SK-N-SH (cell line): ENCODE data around the gene GK. TPM values are rescaled to one million over a fixed set of nuclear protein-coding genes. Genes with fewer than 3 reads are reported as not detected.
"Not testable (repeated sequence)": the region's sequence is repeated elsewhere in the genome, so short reads cannot be mapped to it uniquely, and the experiment has no call there.

Source experiments
- CTCF ChIA-PET: fragments of 300-600, 350-600 bp; formaldehyde crosslinking; extraction: SDS; loops from one replicate; lab custom pipeline; 2021; lab: Yijun Ruan, JAX
- POLR2A ChIA-PET: fragments of 350-600 bp; sonication (Branson Sonifier 250); formaldehyde crosslinking; extraction: SDS; loops from one replicate; lab custom pipeline; 2020; ENCODE audit warnings: antibody characterized with exemption, inconsistent platforms; lab: Yijun Ruan, JAX
- DNase-seq: peaks from one replicate; pipeline ENCODE4 v3.0.0; 2012
- H2AFZ ChIP-seq: fragments of 200-600 bp; sonication (generic); 2 replicates; pipeline ENCODE4 v1.8.1; 2016; ENCODE audit warnings: antibody characterized with exemption, mild to moderate bottlenecking, low read depth
- H3F3A ChIP-seq: fragments of 200-600 bp; sonication (generic); replicated peaks from 2 replicates; pipeline ENCODE3; 2016; ENCODE audit warnings: antibody characterized with exemption, mild to moderate bottlenecking; ENCODE audit not compliant: insufficient read depth
- H3K27ac ChIP-seq, 2 experiments: fragments of 200-500 bp in 1 of 2; fragments of 200-600 bp in 1 of 2; sonication (Bioruptor generic) in 1 of 2; sonication (generic), shearing (Covaris generic) in 1 of 2; 2 replicates each; pipeline versions ENCODE4 v1.5.1 to v1.6.1; 2014 to 2016; ENCODE audit warnings: low read depth in 2 of 2, inconsistent platforms in 1 of 2, low read length in 1 of 2, mild to moderate bottlenecking in 1 of 2, mixed read lengths in 1 of 2
- H3K27me3 ChIP-seq: fragments of 200-600 bp; sonication (generic), shearing (Covaris generic); 2 replicates; pipeline ENCODE4 v1.6.1; 2016; ENCODE audit warnings: mixed run types; ENCODE audit not compliant: insufficient read depth
- H3K36me3 ChIP-seq, 2 experiments: fragments of 200-500 bp in 1 of 2; fragments of 200-600 bp in 1 of 2; sonication (Bioruptor generic) in 1 of 2; sonication (generic) in 1 of 2; replicated peaks in 1 of 2; 2 replicates each; pipeline versions ENCODE3 to v1.5.1; 2014 to 2016; ENCODE audit warnings: low read length in 1 of 2, mild to moderate bottlenecking in 1 of 2; ENCODE audit not compliant: insufficient read depth in 2 of 2, control insufficient read depth in 1 of 2
- H3K4me1 ChIP-seq, 2 experiments: fragments of 200-500 bp in 1 of 2; fragments of 200-600 bp in 1 of 2; sonication (Bioruptor generic) in 1 of 2; sonication (generic), shearing (Covaris generic) in 1 of 2; 2 replicates each; pipeline versions ENCODE4 v1.5.1 to v1.6.1; 2014 to 2016; ENCODE audit warnings: low read depth in 1 of 2, low read length in 1 of 2, mixed run types in 1 of 2; ENCODE audit not compliant: insufficient read depth in 2 of 2, control insufficient read depth in 1 of 2
- H3K4me2 ChIP-seq: fragments of 200-600 bp; sonication (generic), shearing (Covaris generic); 2 replicates; pipeline ENCODE4 v1.6.1; 2017; ENCODE audit warnings: mixed run types
- H3K4me3 ChIP-seq, 2 experiments: fragments of 200-500 bp in 1 of 2; fragments of 200-600 bp in 1 of 2; sonication (Bioruptor generic) in 1 of 2; sonication (generic), shearing (Covaris generic) in 1 of 2; 2 replicates each; pipeline versions ENCODE4 v1.5.1 to v1.8.1; 2014 to 2016; ENCODE audit warnings: low read depth in 2 of 2, inconsistent platforms in 1 of 2, low read length in 1 of 2, mild to moderate bottlenecking in 1 of 2, mixed read lengths in 1 of 2, moderate library complexity in 1 of 2
- H3K79me2 ChIP-seq: fragments of 200-600 bp; sonication (generic); 2 replicates; pipeline ENCODE4 v1.8.1; 2017; ENCODE audit warnings: mild to moderate bottlenecking; ENCODE audit not compliant: insufficient read depth
- H3K9ac ChIP-seq: fragments of 200-600 bp; sonication (generic); 2 replicates; pipeline ENCODE4 v1.6.1; 2017; ENCODE audit warnings: mixed run types
- H3K9me2 ChIP-seq: fragments of 200-600 bp; sonication (generic); 2 replicates; pipeline ENCODE4 v1.6.1; 2017; ENCODE audit warnings: mixed run types
- H3K9me3 ChIP-seq: fragments of 200-600 bp; sonication (generic); 2 replicates; pipeline ENCODE4 v1.6.1; 2017; ENCODE audit warnings: mixed run types, mild to moderate bottlenecking, moderate library complexity
- H4K20me1 ChIP-seq: fragments of 200-600 bp; sonication (generic); 2 replicates; pipeline ENCODE4 v1.6.1; 2017; ENCODE audit warnings: mild to moderate bottlenecking, mixed run types; ENCODE audit not compliant: insufficient read depth
- ELF1 ChIP-seq: IDR thresholded peaks from 2 replicates; pipeline ENCODE4 v1.4.0; 2012
- EP300 ChIP-seq, 2 experiments: IDR thresholded peaks; 2 replicates each; pipeline versions ENCODE4 v1.4.0 to v1.6.1; 2012; ENCODE audit warnings: borderline replicate concordance in 1 of 2, low read depth in 1 of 2, low read length in 1 of 2
- FOXM1 ChIP-seq: IDR thresholded peaks from 2 replicates; pipeline ENCODE4 v1.4.0; 2012; ENCODE audit warnings: low read depth, mild to moderate bottlenecking
- GABPA ChIP-seq: IDR thresholded peaks from 2 replicates; pipeline ENCODE4 v1.4.0; 2012; ENCODE audit warnings: low read depth, mild to moderate bottlenecking
- IRF3 ChIP-seq: fragments of 150-350 bp; IDR thresholded peaks from 2 replicates; pipeline ENCODE4 v1.6.1; 2016; ENCODE audit warnings: mild to moderate bottlenecking, low read depth, low read length
- JUND ChIP-seq: IDR thresholded peaks from 2 replicates; pipeline ENCODE4 v1.4.0; 2012
- MAX ChIP-seq: IDR thresholded peaks from 2 replicates; pipeline ENCODE4 v1.4.0; 2012; ENCODE audit warnings: low read depth
- MXI1 ChIP-seq: IDR thresholded peaks from 2 replicates; pipeline ENCODE4 v1.6.1; 2012; ENCODE audit warnings: mild to moderate bottlenecking, low read depth, low read length, improper control_type of control experiment
- NRF1 ChIP-seq: IDR thresholded peaks from 2 replicates; pipeline ENCODE4 v1.6.1; 2012; ENCODE audit warnings: low read depth, mild to moderate bottlenecking, low read length
- POLR2AphosphoS5 ChIP-seq: IDR thresholded peaks from 2 replicates; pipeline ENCODE4 v1.6.1; 2012; ENCODE audit warnings: low read depth, low read length
- RCOR1 ChIP-seq: fragments of 150-350 bp; IDR thresholded peaks from 2 replicates; pipeline ENCODE4 v1.6.1; 2017; ENCODE audit warnings: antibody characterized with exemption, low read length
- RFX5 ChIP-seq: IDR thresholded peaks from 2 replicates; pipeline ENCODE4 v1.6.1; 2012; ENCODE audit warnings: mild to moderate bottlenecking, improper control_type of control experiment, low read length
- RXRA ChIP-seq: IDR thresholded peaks from 2 replicates; pipeline ENCODE4 v1.4.0; 2012; ENCODE audit warnings: low read depth, mild to moderate bottlenecking, borderline replicate concordance
- SIN3A ChIP-seq: IDR thresholded peaks from 2 replicates; pipeline ENCODE4 v1.6.1; 2012; ENCODE audit warnings: low read depth, mild to moderate bottlenecking, low read length, moderate library complexity, borderline replicate concordance
- TAF1 ChIP-seq: IDR thresholded peaks from 2 replicates; pipeline ENCODE4 v1.6.1; 2012; ENCODE audit warnings: low read depth, mild to moderate bottlenecking, low read length, moderate library complexity, borderline replicate concordance
- TCF12 ChIP-seq: IDR thresholded peaks from 2 replicates; pipeline ENCODE4 v1.4.0; 2012
- TEAD4 ChIP-seq: IDR thresholded peaks from 2 replicates; pipeline ENCODE4 v1.4.0; 2012; ENCODE audit warnings: mild to moderate bottlenecking, borderline replicate concordance; ENCODE audit not compliant: insufficient read depth
- USF2 ChIP-seq: fragments of 150-350 bp; IDR thresholded peaks from 2 replicates; pipeline ENCODE4 v1.6.1; 2017; ENCODE audit warnings: antibody characterized with exemption, low read length, low read depth, borderline replicate concordance
- WGBS: methylation state at CpG from one replicate; pipeline ENCODE4 v1.1.6; 2017; ENCODE audit warnings: low lambda C conversion rate; 5-methylcytosine and 5-hydroxymethylcytosine counted together
- polyA plus RNA-seq, 3 experiments: library from polyadenylated mRNA; depleted of rRNA; stranded (reverse); fragments of >200 nt; gene quantifications; 2 replicates each; pipeline ENCODE4 v1.2.3, GENCODE V29; 2012

Gene GK
- polyA plus RNA-seq, 1 of the 3 experiments (the other 2 are of a cell fraction), result 2.2 TPM

- H3K9me2 ChIP-seq, result no peaks in the 10 kb centered on the region
- H4K20me1 ChIP-seq, result no peaks in the 10 kb centered on the region
- ChIA-PET CTCF (interaction anchor here (0.6 kb wide), 1 partner anchor 137 kb away, joined by 3 read pairs; no protein-coding TSS in a partner anchor), POLR2A (no interaction called here)
- no peaks in the 10 kb centered on the region for H3F3A ChIP-seq
- no peaks in the 10 kb centered on the region; the same call in 1 of the 2 replicates for H3K27me3 ChIP-seq
- no peaks in the 10 kb centered on the region for H3K36me3 ChIP-seq
- H2AFZ ChIP-seq, result no peak overlapping the region
- WGBS, result 1% methylated on average over 3 of the region's 3 CpGs
- H3K4me2 ChIP-seq, result no peak overlapping the region
- H3K9me3 ChIP-seq, result no peaks in the 10 kb centered on the region
- TF ChIP-seq EP300 (IDR thresholded peaks at IDR 0.05; ENCODE audit: borderline replicate concordance in 1 of 2, low read depth in 1 of 2, low read length in 1 of 2), result no peak
- no peak for TF ChIP-seq RFX5
- no peak for TF ChIP-seq MXI1
- TF ChIP-seq MAX, result no peak
- no peak for TF ChIP-seq SIN3A
- no peak for TF ChIP-seq TAF1
- TF ChIP-seq GABPA, result no peak
- no peak for TF ChIP-seq JUND
- no peak for TF ChIP-seq FOXM1
- TF ChIP-seq IRF3, result no peak
- no peak for TF ChIP-seq TCF12
- no peak for TF ChIP-seq ELF1
- no peak for TF ChIP-seq USF2
- TF ChIP-seq RXRA, result no peak
- TF ChIP-seq TEAD4, result no peak
- no peak for TF ChIP-seq NRF1
- no peak for TF ChIP-seq RCOR1
- TF ChIP-seq POLR2AphosphoS5, result no peak
- H3K9ac ChIP-seq, result no peak overlapping the region
- no peak for DNase-seq
- no peak overlapping the region for H3K4me3 ChIP-seq
- H3K79me2 ChIP-seq, result no peaks in the 10 kb centered on the region
- H3K27ac ChIP-seq, result no peak overlapping the region
- no peaks in the 10 kb centered on the region for H3K4me1 ChIP-seq
Measured at GRCh38 chrX:30762755-30763154, 109.5 kb downstream of the GK start.

- H2AFZ ChIP-seq, H3F3A ChIP-seq, H3K4me2 ChIP-seq, H3K9me2 ChIP-seq, DNase-seq, CTCF ChIA-PET, H3K36me3 ChIP-seq, POLR2A ChIA-PET, H4K20me1 ChIP-seq, H3K27me3 ChIP-seq, H3K27ac ChIP-seq, H3K4me1 ChIP-seq, H3K9ac ChIP-seq, H3K4me3 ChIP-seq, H3K79me2 ChIP-seq, H3K9me3 ChIP-seq: not testable (repeated sequence)
- WGBS, result 41% methylated on average over 6 of the region's 7 CpGs
Measured at GRCh38 chrX:30773764-30774163, 120.5 kb downstream of the GK start.
